SK-N-SH treated with all-trans-retinoic acid at 6 μM for 48 hours (cell line): ENCODE results near the gene SEMA3D.

Experiments used
- GLIS3 ChIP-seq: fragments of 250-450 bp; sonication (Bioruptor Pico); IDR thresholded peaks from 2 replicates; pipeline ENCODE4 v1.5.0; 2020; ENCODE audit warnings: mild to moderate bottlenecking, moderate library complexity
- OSR1 ChIP-seq: fragments of 250-450 bp; sonication (Bioruptor Pico); IDR thresholded peaks from 2 replicates; pipeline ENCODE4 v1.8.0; 2022; ENCODE audit warnings: moderate library complexity, mild to moderate bottlenecking, inconsistent platforms

- TF ChIP-seq OSR1 (CRISPR knock-in tag): no peak
- TF ChIP-seq GLIS3 (CRISPR knock-in tag): no peak
These were observed 147.5 kb downstream of the SEMA3D start for GRCh38 chr7:85039196-85039923.
